ENCODE measurements around the gene MYH14.

GRCh38 chr19:50327461-50328223, 124.2 kb downstream of the MYH14 start:
- TF ChIP-seq CTCF (IDR thresholded peaks at IDR 0.05 in 2 of 3, conservative IDR thresholded peaks at IDR 0.05 in 1 of 3; ENCODE audit: control insufficient read depth in 2 of 3, extremely low read depth in 1 of 3, insufficient read depth in 1 of 3, low read depth in 3 of 3, low read length in 3 of 3) (no peak), POLR2A (IDR thresholded peaks at IDR 0.05; ENCODE audit: low read depth, low read length) (no peak), ESRRA (IDR thresholded peaks at IDR 0.05; ENCODE audit: low read length) (no peak), ELK1 (IDR thresholded peaks at IDR 0.05; ENCODE audit: low read depth, low read length) (no peak), CEBPZ (IDR thresholded peaks at IDR 0.05; ENCODE audit: low read depth, low read length) (no peak), RAD21 (IDR thresholded peaks at IDR 0.05; ENCODE audit: insufficient read depth, low read depth, low read length) (no peak), POLR2AphosphoS5 (IDR thresholded peaks at IDR 0.05; ENCODE audit: low read length) (no peak), GABPA (IDR thresholded peaks at IDR 0.05; ENCODE audit: low read depth) (no peak), ATF2 (IDR thresholded peaks at IDR 0.05; ENCODE audit: low read length) (no peak), E2F4 (IDR thresholded peaks at IDR 0.05; ENCODE audit: low read depth, low read length) (no peak), RFX5 (IDR thresholded peaks at IDR 0.05; ENCODE audit: low read depth, low read length) (no peak), CHD4 (IDR thresholded peaks at IDR 0.05) (no peak), ASH2L (IDR thresholded peaks at IDR 0.05; ENCODE audit: borderline replicate concordance, low read depth) (no peak)

Data from GM12878 (cell line).